ENCODE measurements around the gene GABRG3. TPM values are rescaled to one million over a fixed set of nuclear protein-coding genes. Genes with fewer than 3 reads are reported as not detected.

Gene GABRG3
- total RNA-seq, 1 donor from 2014 or later: not detected

- no peak for DNase-seq (ENCODE audit: low read depth in 2 of 2)
These were observed 126.5 kb downstream of the GABRG3 start for GRCh38 chr15:27097506-27097905.

- no peak for DNase-seq (ENCODE audit: low read depth in 2 of 2)
These were observed 131.0 kb downstream of the GABRG3 start for GRCh38 chr15:27101982-27102381.

GRCh38 chr15:27111323-27111722 lies 140.3 kb downstream of the GABRG3 start:
- no peak for DNase-seq (ENCODE audit: low read depth in 2 of 2)

- no peak for DNase-seq (ENCODE audit: low read depth in 2 of 2)
These were observed 143.5 kb downstream of the GABRG3 start for GRCh38 chr15:27114473-27114872.

- DNase-seq (ENCODE audit: low read depth in 2 of 2): no peak
These were observed 148.8 kb downstream of the GABRG3 start for GRCh38 chr15:27119695-27120266.

- DNase-seq (ENCODE audit: low read depth in 2 of 2): no peak
These were observed 150.7 kb downstream of the GABRG3 start for GRCh38 chr15:27121672-27122071.

GRCh38 chr15:27123291-27123690 lies 152.3 kb downstream of the GABRG3 start:
- DNase-seq (ENCODE audit: low read depth in 2 of 2): no peak

GRCh38 chr15:27123808-27124207 lies 152.8 kb downstream of the GABRG3 start:
- no peak for DNase-seq (ENCODE audit: low read depth in 2 of 2)

GRCh38 chr15:27124287-27124871 lies 153.4 kb downstream of the GABRG3 start:
- no peak for DNase-seq (ENCODE audit: low read depth in 2 of 2)

- no peak for DNase-seq (ENCODE audit: low read depth in 2 of 2)
These were observed 154.2 kb downstream of the GABRG3 start for GRCh38 chr15:27125185-27125584.

GRCh38 chr15:27126449-27126848 lies 155.5 kb downstream of the GABRG3 start:
- DNase-seq (ENCODE audit: low read depth in 2 of 2): no peak

GRCh38 chr15:27127815-27128570 lies 157.0 kb downstream of the GABRG3 start:
- no peak for DNase-seq (ENCODE audit: low read depth in 2 of 2)

- no peak for DNase-seq (ENCODE audit: low read depth in 2 of 2)
These were observed 162.3 kb downstream of the GABRG3 start for GRCh38 chr15:27133249-27133648.

GRCh38 chr15:27134481-27134880 lies 163.5 kb downstream of the GABRG3 start:
- DNase-seq (ENCODE audit: low read depth in 2 of 2): no peak

- DNase-seq (ENCODE audit: low read depth in 2 of 2): no peak
These were observed 164.2 kb downstream of the GABRG3 start for GRCh38 chr15:27135151-27135550.

GRCh38 chr15:27137127-27137526 lies 166.1 kb downstream of the GABRG3 start:
- DNase-seq (ENCODE audit: low read depth in 2 of 2): no peak

GRCh38 chr15:27165590-27165989 lies 194.6 kb downstream of the GABRG3 start:
- no peak for DNase-seq (ENCODE audit: low read depth in 2 of 2)

GRCh38 chr15:27166917-27167316 lies 195.9 kb downstream of the GABRG3 start:
- no peak for DNase-seq (ENCODE audit: low read depth in 2 of 2)

GRCh38 chr15:27167738-27168137 lies 196.8 kb downstream of the GABRG3 start:
- DNase-seq (ENCODE audit: low read depth in 2 of 2): no peak

- DNase-seq (ENCODE audit: low read depth in 2 of 2): no peak
These were observed 199.9 kb downstream of the GABRG3 start for GRCh38 chr15:27170851-27171250.

GRCh38 chr15:27172821-27173220 lies 201.8 kb downstream of the GABRG3 start:
- no peak for DNase-seq (ENCODE audit: low read depth in 2 of 2)

GRCh38 chr15:27175472-27176153 lies 204.6 kb downstream of the GABRG3 start:
- no peak for DNase-seq (ENCODE audit: low read depth in 2 of 2)
